GM12892 (cell line): Measurements from ENCODE around the gene PRR14.

Source experiments
- POLR2A ChIP-seq: IDR thresholded peaks from 2 replicates; pipeline ENCODE4 v1.6.1; 2011; ENCODE audit warnings: low read depth, low read length, control low read depth
- POLR2AphosphoS5 ChIP-seq: IDR thresholded peaks from 2 replicates; pipeline ENCODE4 v1.6.1; 2011; ENCODE audit warnings: low read depth, low read length, control low read depth

GRCh38 chr16:30694926-30695693 lies 44.4 kb downstream of the PRR14 start:
- no peak for TF ChIP-seq POLR2AphosphoS5
- TF ChIP-seq POLR2A = no peak
